HepG2 (cell line): ENCODE measurements around the gene ANKRD12. TPM values are rescaled to one million over a fixed set of nuclear protein-coding genes. Genes with fewer than 3 reads are reported as not detected.

Experiments used
- ATAC-seq: fragments of 200-7000 bp; cut with Tn5 transposase; 3 replicates; pipeline ENCODE4 v1.9.1; 2020; ENCODE audit warnings: mild to moderate bottlenecking, moderate library complexity
- BruUV-seq: library from RNA; stranded (reverse); fragments of 400-500 nt; replicated peaks from 2 replicates; lab custom pipeline; 2021; lab: Mats Ljungman, UMichigan
- CTCF ChIA-PET: fragments of 300-600 bp; formaldehyde crosslinking; extraction: SDS; loops from one replicate; lab custom pipeline; 2021; ENCODE audit warnings: low total read pairs, inconsistent platforms, low intra/inter-chr PET ratio; lab: Yijun Ruan, JAX
- POLR2A ChIA-PET: fragments of 350-600 bp; sonication (Branson Sonifier 250); formaldehyde crosslinking; loops from one replicate; lab custom pipeline; 2020; ENCODE audit warnings: antibody characterized with exemption, inconsistent platforms; lab: Yijun Ruan, JAX
- DNase-seq: peaks from one replicate; pipeline ENCODE4 v3.0.0-alpha.2; 2015; ENCODE audit warnings: low spot score
- FAIRE-seq: peaks from 3 replicates; lab custom pipeline; 2011; peaks lifted over from hg19 to GRCh38; lab: Jason Lieb, UNC
- H2AFZ ChIP-seq: one replicate; pipeline ENCODE4 v1.6.1; 2011; ENCODE audit warnings: low read length, inconsistent platforms
- H3K27ac ChIP-seq: fragments of 300-600 bp; 3 replicates; pipeline ENCODE4 v1.8.0; 2011; ENCODE audit warnings: mixed run types, mild to moderate bottlenecking, mixed read lengths, low read length, inconsistent platforms; ENCODE audit not compliant: insufficient read depth; ENCODE audit errors: extremely low read length
- H3K27me3 ChIP-seq, 2 experiments: fragments of 200-600 bp in 1 of 2; 2 replicates in 1 of 2; 3 replicates in 1 of 2; pipeline versions ENCODE4 v1.6.0 to v1.8.0; 2011; ENCODE audit warnings: low read length in 2 of 2, mild to moderate bottlenecking in 2 of 2, moderate library complexity in 2 of 2, inconsistent platforms in 1 of 2; ENCODE audit not compliant: insufficient read depth in 2 of 2, control insufficient read depth in 1 of 2
- H3K36me3 ChIP-seq, 2 experiments: fragments of 200-600 bp in 1 of 2; replicated peaks in 1 of 2; 2 replicates in 1 of 2; 3 replicates in 1 of 2; pipeline versions ENCODE4 v1.5.1 to v1.8.0; 2011; ENCODE audit warnings: low read length in 2 of 2, inconsistent platforms in 1 of 2; ENCODE audit not compliant: insufficient read depth in 2 of 2, control insufficient read depth in 1 of 2
- H3K4me1 ChIP-seq: 2 replicates; pipeline ENCODE4 v1.5.1; 2012; ENCODE audit warnings: low read length, inconsistent platforms; ENCODE audit not compliant: insufficient read depth
- H3K4me2 ChIP-seq: 2 replicates; pipeline ENCODE4 v1.6.0; 2011; ENCODE audit warnings: low read depth, low read length, inconsistent platforms
- H3K4me3 ChIP-seq, 3 experiments: fragments of 200-600 bp in 1 of 3; sonication (generic), shearing (Covaris generic) in 1 of 3; replicated peaks in 1 of 3; 2 replicates each; pipeline ENCODE4 v1.5.1; 2011 to 2016; ENCODE audit warnings: low read length in 3 of 3, inconsistent platforms in 2 of 3, low read depth in 2 of 3, mild to moderate bottlenecking in 2 of 3, control low read depth in 1 of 3, mixed read lengths in 1 of 3; ENCODE audit not compliant: insufficient read depth in 1 of 3
- H3K79me2 ChIP-seq: one replicate; pipeline ENCODE4 v1.6.1; 2011; ENCODE audit warnings: low read length, inconsistent platforms; ENCODE audit not compliant: insufficient read depth
- H3K9ac ChIP-seq: 2 replicates; pipeline ENCODE4 v1.6.0; 2011; ENCODE audit warnings: mild to moderate bottlenecking, low read depth, low read length, inconsistent platforms; ENCODE audit not compliant: insufficient read depth
- H3K9me3 ChIP-seq: 2 replicates; pipeline ENCODE4 v1.5.1; 2012; ENCODE audit warnings: mild to moderate bottlenecking, low read length
- H4K20me1 ChIP-seq: 2 replicates; pipeline ENCODE4 v1.6.0; 2011; ENCODE audit warnings: inconsistent platforms, mild to moderate bottlenecking, low read length, moderate library complexity; ENCODE audit not compliant: insufficient read depth
- ARHGAP35 ChIP-seq: sonication (generic); formaldehyde crosslinking; IDR thresholded peaks from 2 replicates; pipeline ENCODE4 v1.9.0; 2022; ENCODE audit warnings: mild to moderate bottlenecking, inconsistent platforms, moderate library complexity, missing genetic modification reagents, borderline replicate concordance
- ATF3 ChIP-seq: sonication (generic); formaldehyde crosslinking; IDR thresholded peaks from 2 replicates; pipeline ENCODE4 v1.4.0; 2020; ENCODE audit warnings: missing genetic modification reagents
- ATF6 ChIP-seq: sonication (generic); formaldehyde crosslinking; conservative IDR thresholded peaks from 2 replicates; pipeline ENCODE4 v1.4.0; 2020; ENCODE audit warnings: missing genetic modification reagents
- ATRX ChIP-seq: sonication (generic); formaldehyde crosslinking; IDR thresholded peaks from 2 replicates; pipeline ENCODE4 v1.4.0; 2020; ENCODE audit warnings: missing genetic modification reagents, borderline replicate concordance
- CC2D1A ChIP-seq: sonication (generic); formaldehyde crosslinking; IDR thresholded peaks from 2 replicates; pipeline ENCODE4 v1.8.1; 2023; ENCODE audit warnings: mild to moderate bottlenecking, missing genetic modification reagents
- DNMT3B ChIP-seq: conservative IDR thresholded peaks from 2 replicates; pipeline ENCODE4 v1.6.1; 2016; ENCODE audit warnings: missing biosample characterization, control low read depth
- ELF1 ChIP-seq: sonication (generic); formaldehyde crosslinking; IDR thresholded peaks from 2 replicates; pipeline ENCODE4 v1.4.0; 2020; ENCODE audit warnings: missing genetic modification reagents
- HIC2 ChIP-seq: sonication (generic); formaldehyde crosslinking; IDR thresholded peaks from 2 replicates; pipeline ENCODE4 v1.9.0; 2022; ENCODE audit warnings: low read depth, missing genetic modification reagents
- HOXD1 ChIP-seq: sonication (generic); formaldehyde crosslinking; IDR thresholded peaks from 2 replicates; pipeline ENCODE4 v1.5.0; 2020; ENCODE audit warnings: missing genetic modification reagents
- KDM5B ChIP-seq: sonication (generic); formaldehyde crosslinking; IDR thresholded peaks from 2 replicates; pipeline ENCODE4 v1.4.0; 2020; ENCODE audit warnings: missing genetic modification reagents, mild to moderate bottlenecking, borderline replicate concordance
- RXRA ChIP-seq: sonication (generic); formaldehyde crosslinking; IDR thresholded peaks from 2 replicates; pipeline ENCODE4 v1.5.1; 2020; ENCODE audit warnings: missing genetic modification reagents
- SMARCE1 ChIP-seq: fragments of 450-650 bp; IDR thresholded peaks from 2 replicates; pipeline ENCODE4 v1.6.1; 2017; ENCODE audit warnings: borderline replicate concordance
- SOX13 ChIP-seq, 3 experiments: fragments of 450-650 bp in 1 of 3; sonication (generic) in 1 of 3; formaldehyde crosslinking in 1 of 3; IDR thresholded peaks in 2 of 3; conservative IDR thresholded peaks in 1 of 3; 2 replicates each; pipeline versions ENCODE4 v1.5.0 to v1.6.1; 2016 to 2020; ENCODE audit warnings: antibody characterized with exemption in 1 of 3, mild to moderate bottlenecking in 1 of 3, missing compliant biosample characterization in 1 of 3, missing genetic modification reagents in 1 of 3, moderate library complexity in 1 of 3
- ZNF124 ChIP-seq: sonication (generic); formaldehyde crosslinking; IDR thresholded peaks from 2 replicates; pipeline ENCODE4 v1.4.0; 2020; ENCODE audit warnings: missing genetic modification reagents
- ZNF335 ChIP-seq: sonication (generic); formaldehyde crosslinking; IDR thresholded peaks from 2 replicates; pipeline ENCODE4 v1.4.0; 2020; ENCODE audit warnings: missing genetic modification reagents
- ZNF33B ChIP-seq: sonication (generic); formaldehyde crosslinking; IDR thresholded peaks from 2 replicates; pipeline ENCODE4 v1.5.1; 2020; ENCODE audit warnings: mild to moderate bottlenecking, missing genetic modification reagents
- ZNF710 ChIP-seq: sonication (generic); formaldehyde crosslinking; IDR thresholded peaks from 2 replicates; pipeline ENCODE4 v1.5.0; 2020; ENCODE audit warnings: mild to moderate bottlenecking, missing genetic modification reagents, borderline replicate concordance
- ZNF713 ChIP-seq: sonication (generic); formaldehyde crosslinking; IDR thresholded peaks from 2 replicates; pipeline ENCODE4 v1.4.0; 2020; ENCODE audit warnings: mild to moderate bottlenecking, missing genetic modification reagents
- ZNF891 ChIP-seq: sonication (generic); formaldehyde crosslinking; IDR thresholded peaks from 2 replicates; pipeline ENCODE4 v1.5.0; 2020; ENCODE audit warnings: mild to moderate bottlenecking, missing genetic modification reagents
- WGBS: methylation state at CpG from one replicate; pipeline ENCODE4 v1.1.6; 2017; ENCODE audit warnings: low lambda C conversion rate; 5-methylcytosine and 5-hydroxymethylcytosine counted together
- in situ Hi-C: cut with HindIII; loops from 2 replicates; pipeline ENCODE4 v1.10.0; 2017; ENCODE audit warnings: low pct_unique_long_range_greater_than_20kb; ENCODE audit not compliant: extremely low pct_ligation_motif_present
- intact Hi-C: fragments of 100-400 bp; cut with micrococcal nuclease; formaldehyde crosslinking; loops from one replicate; pipeline ENCODE4 v1.10.0; 2022; ENCODE audit not compliant: unreplicated experiment
- polyA plus RNA-seq, 8 experiments: library from polyadenylated mRNA; depleted of rRNA in 3 of 8; stranded (reverse) in 7 of 8; unstranded in 1 of 8; fragments of >200 nt; fragmentation: Illumina TruSeq in 4 of 8; extraction: Trizol in 4 of 8; gene quantifications; 2 replicates each; pipeline versions ENCODE4 v1.2.1 to v1.2.3, GENCODE V29; 2011 to 2016; ENCODE audit warnings: low read depth in 4 of 8, missing spikeins in 1 of 8, mixed read lengths in 1 of 8; ENCODE audit not compliant: insufficient read depth in 1 of 8
- total RNA-seq, 5 experiments: library from RNA; depleted of rRNA; stranded (reverse); fragments of >200 nt; fragmentation: Illumina TruSeq; extraction: Trizol; gene quantifications; 2 replicates each; pipeline ENCODE4 v1.2.3, GENCODE V29; 2016; ENCODE audit warnings: low read depth in 1 of 5

ANKRD12 gene
- total and polyA plus RNA-seq, 2 of the 13 experiments (the other 11 are each of a cell fraction or from before 2014, with no cell fraction given), result 6.0 to 23.2 TPM

GRCh38 chr18:9177031-9177430, 40.5 kb downstream of the ANKRD12 start (continued):
- TF ChIP-seq SOX13 (IDR thresholded peaks at IDR 0.05) (no peak), SOX13 (CRISPR knock-in tag; conservative IDR thresholded peaks at IDR 0.05 in 1 of 2, IDR thresholded peaks at IDR 0.05 in 1 of 2) (no peak)

GRCh38 chr18:9177466-9177865, 40.9 kb downstream of the ANKRD12 start:
- no TSS peak for BruUV-seq
- Histone ChIP-seq H3K9ac (no peak overlapping the region), H3K27ac (no peak overlapping the region), H4K20me1 (peaks cover 12% of the 10 kb centered on the region), H3K27me3 (no peaks in the 10 kb centered on the region), H3K4me3 (no peak overlapping the region), H3K36me3 (peaks cover 0 to 17% of the 10 kb centered on the region in 2 experiments; a peak in 3 of 5 replicates), H3K79me2 (peaks cover 72% of the 10 kb centered on the region), H3K4me1 (no peaks in the 10 kb centered on the region), H3K4me2 (no peak overlapping the region), H2AFZ (no peak overlapping the region), H3K9me3 (no peaks in the 10 kb centered on the region)
- ChIA-PET CTCF (no interaction called here), POLR2A (no interaction called here)
- intact Hi-C loops, result no loop called here
- ATAC-seq (no peak), DNase-seq (no peak), FAIRE-seq (no peak)
- 94% methylated on average over 4 of the region's 4 CpGs for WGBS
- no peak for TF ChIP-seq DNMT3B (CRISPR knock-in tag)
- no peak for TF ChIP-seq ATRX
- TF ChIP-seq ATF3, result no peak
- no peak for TF ChIP-seq ZNF335 (CRISPR knock-in tag)
- no peak for TF ChIP-seq ZNF710 (CRISPR knock-in tag)
- no peak for TF ChIP-seq ZNF713 (CRISPR knock-in tag)
- no peak for TF ChIP-seq ATF6 (CRISPR knock-in tag)
- no peak for TF ChIP-seq CC2D1A (CRISPR knock-in tag)
- TF ChIP-seq HOXD1, result no peak
- no peak for TF ChIP-seq KDM5B
- no peak for TF ChIP-seq HIC2 (CRISPR knock-in tag)
- TF ChIP-seq ZNF33B (CRISPR knock-in tag), result no peak
- no peak for TF ChIP-seq ARHGAP35 (CRISPR knock-in tag)
- no peak for TF ChIP-seq ELF1 (CRISPR knock-in tag)
- TF ChIP-seq RXRA (CRISPR knock-in tag), result no peak
- no peak for TF ChIP-seq ZNF124 (CRISPR knock-in tag)
- no peak for TF ChIP-seq SMARCE1
- no peak for TF ChIP-seq ZNF891
- in situ Hi-C loops, result no loop called here
